NB4 (cell line): Measurements from ENCODE around the gene P2RX6.
"Not testable (repeated sequence)": the region's sequence is repeated elsewhere in the genome, so short reads cannot be mapped to it uniquely, and the experiment has no call there.

Experiments used
- POLR2A ChIP-seq: IDR thresholded peaks from 2 replicates; pipeline ENCODE4 v1.6.1; 2011; ENCODE audit warnings: mild to moderate bottlenecking; ENCODE audit not compliant: insufficient read length; ENCODE audit errors: extremely low read depth
- TF ChIP-seq, protein P1 (sequence below): IDR thresholded peaks from one replicate; pipeline ENCODE4 v1.5.1; 2012; ENCODE audit warnings: low read depth, low read length
- TF ChIP-seq, protein P2 (sequence below): IDR thresholded peaks from 2 replicates; pipeline ENCODE4 v1.6.1; 2011; ENCODE audit warnings: low read depth, low read length

DNA sequence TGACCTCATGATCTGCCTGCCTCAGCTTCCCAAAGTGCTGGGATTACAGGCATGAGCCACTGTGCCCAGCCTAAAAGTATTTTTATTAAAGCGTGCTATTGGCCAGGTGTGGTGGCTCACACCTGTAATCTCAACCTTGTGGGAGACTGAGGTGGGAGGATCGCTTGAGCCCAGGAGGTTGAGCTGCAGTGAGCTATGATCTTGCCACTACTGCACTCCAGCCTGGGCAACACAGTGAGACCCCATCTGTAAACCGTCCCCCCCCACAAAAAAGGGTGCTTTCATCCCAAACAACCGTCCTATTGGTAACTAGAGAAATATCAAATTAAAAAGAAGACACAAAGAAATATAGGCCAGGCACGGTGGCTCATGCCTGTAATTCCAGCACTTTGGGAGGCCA lies 24.2 kb downstream of the P2RX6 start:
- TF ChIP-seq POLR2A: not testable (repeated sequence)
- TF ChIP-seq, protein P1, sequence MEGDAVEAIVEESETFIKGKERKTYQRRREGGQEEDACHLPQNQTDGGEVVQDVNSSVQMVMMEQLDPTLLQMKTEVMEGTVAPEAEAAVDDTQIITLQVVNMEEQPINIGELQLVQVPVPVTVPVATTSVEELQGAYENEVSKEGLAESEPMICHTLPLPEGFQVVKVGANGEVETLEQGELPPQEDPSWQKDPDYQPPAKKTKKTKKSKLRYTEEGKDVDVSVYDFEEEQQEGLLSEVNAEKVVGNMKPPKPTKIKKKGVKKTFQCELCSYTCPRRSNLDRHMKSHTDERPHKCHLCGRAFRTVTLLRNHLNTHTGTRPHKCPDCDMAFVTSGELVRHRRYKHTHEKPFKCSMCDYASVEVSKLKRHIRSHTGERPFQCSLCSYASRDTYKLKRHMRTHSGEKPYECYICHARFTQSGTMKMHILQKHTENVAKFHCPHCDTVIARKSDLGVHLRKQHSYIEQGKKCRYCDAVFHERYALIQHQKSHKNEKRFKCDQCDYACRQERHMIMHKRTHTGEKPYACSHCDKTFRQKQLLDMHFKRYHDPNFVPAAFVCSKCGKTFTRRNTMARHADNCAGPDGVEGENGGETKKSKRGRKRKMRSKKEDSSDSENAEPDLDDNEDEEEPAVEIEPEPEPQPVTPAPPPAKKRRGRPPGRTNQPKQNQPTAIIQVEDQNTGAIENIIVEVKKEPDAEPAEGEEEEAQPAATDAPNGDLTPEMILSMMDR: not testable (repeated sequence)
- TF ChIP-seq, protein P2, sequence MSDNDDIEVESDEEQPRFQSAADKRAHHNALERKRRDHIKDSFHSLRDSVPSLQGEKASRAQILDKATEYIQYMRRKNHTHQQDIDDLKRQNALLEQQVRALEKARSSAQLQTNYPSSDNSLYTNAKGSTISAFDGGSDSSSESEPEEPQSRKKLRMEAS: not testable (repeated sequence)
